ENCODE results near the gene SFXN5.
"Not testable (repeated sequence)": the region's sequence is repeated elsewhere in the genome, so short reads cannot be mapped to it uniquely, and the experiment has no call there.

Gene SFXN5

GRCh38 chr2:72917877-72918553 is 153.5 kb downstream of the SFXN5 start:
- H3K4me1 Mint-ChIP-seq (ENCODE audit: low read depth), result peaks cover 13% of the 10 kb centered on the region
- no peak overlapping the region for H3K4me3 Mint-ChIP-seq
- peaks cover 84% of the 10 kb centered on the region for H3K27me3 Mint-ChIP-seq (ENCODE audit: low read depth)
- H3K27ac Mint-ChIP-seq, result no peak overlapping the region
- H3K9me3 Mint-ChIP-seq, result no peaks in the 10 kb centered on the region
- peaks cover 2% of the 10 kb centered on the region for H3K36me3 Mint-ChIP-seq (ENCODE audit: low read depth)

GRCh38 chr2:72917138-72917876 is 154.2 kb downstream of the SFXN5 start, which contains the start of gene EMX1:
Gene EMX1, plus strand, starts transcription at chr2:72917519. Its CDS starts 334 bp downstream, at chr2:72917853.
- H3K36me3 Mint-ChIP-seq (ENCODE audit: low read depth), result peaks cover 2% of the 10 kb centered on the region
- peak within 1 kb of the TSS; percentile 20 for H3K27ac Mint-ChIP-seq
- no peaks in the 10 kb centered on the region for H3K9me3 Mint-ChIP-seq
- H3K4me1 Mint-ChIP-seq (ENCODE audit: low read depth), result peaks cover 13% of the 10 kb centered on the region
- peaks cover 82% of the 10 kb centered on the region for H3K27me3 Mint-ChIP-seq (ENCODE audit: low read depth)
- H3K4me3 Mint-ChIP-seq, result peak within 1 kb of the TSS; percentile 51

- H3K27me3 Mint-ChIP-seq (ENCODE audit: low read depth), result peaks cover 82% of the 10 kb centered on the region
- no peaks in the 10 kb centered on the region for H3K9me3 Mint-ChIP-seq
- H3K27ac Mint-ChIP-seq, result peak overlapping the region; percentile 20
- peaks cover 13% of the 10 kb centered on the region for H3K4me1 Mint-ChIP-seq (ENCODE audit: low read depth)
- peaks cover 2% of the 10 kb centered on the region for H3K36me3 Mint-ChIP-seq (ENCODE audit: low read depth)
- peak overlapping the region; percentile 51 for H3K4me3 Mint-ChIP-seq
Observed at GRCh38 chr2:72916743-72917137, 154.8 kb downstream of the SFXN5 start.

DNA sequence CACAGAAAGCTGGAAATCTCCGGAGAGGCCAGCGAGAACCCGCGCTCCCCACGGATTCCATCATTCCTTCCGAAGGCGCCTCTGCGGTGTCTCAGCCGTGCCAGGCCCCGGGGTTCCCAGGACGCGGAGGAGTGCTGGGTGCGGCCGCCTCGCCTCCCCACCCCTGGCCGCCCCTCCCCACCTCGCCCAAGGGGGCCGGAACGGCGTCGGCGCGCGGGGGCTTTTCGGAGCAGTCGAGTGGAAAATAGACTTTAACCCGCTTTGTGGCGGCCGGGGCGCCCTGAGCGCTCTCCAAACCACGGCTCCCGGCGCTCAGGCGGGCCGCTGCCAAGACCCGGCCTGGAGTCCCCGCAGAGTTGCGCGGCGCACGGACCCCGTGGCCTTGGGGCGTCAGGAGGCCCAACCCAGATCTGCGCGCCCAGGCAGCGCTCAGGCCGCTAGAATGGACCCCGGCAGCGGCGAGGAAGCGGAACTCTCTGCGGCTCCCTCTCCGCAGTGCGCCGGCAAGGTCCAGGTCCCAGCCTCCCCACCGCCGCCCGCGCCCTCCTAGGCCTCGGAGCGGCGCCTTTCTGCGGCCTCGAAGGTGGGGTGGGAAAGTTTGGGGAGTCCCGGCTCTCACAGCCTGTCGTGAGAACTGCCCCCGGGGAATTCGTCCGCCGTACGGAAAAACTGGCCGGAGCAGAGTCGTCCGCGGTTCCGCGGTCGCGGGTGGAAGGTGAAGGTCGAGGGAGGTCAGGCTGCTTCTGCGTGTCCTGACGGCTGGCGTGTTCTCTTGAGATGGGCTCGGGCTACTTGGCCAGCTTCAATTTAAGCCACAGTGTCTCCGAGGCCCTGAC is 155.4 kb downstream of the SFXN5 start:
- no peaks in the 10 kb centered on the region for H3K9me3 Mint-ChIP-seq
- H3K27me3 Mint-ChIP-seq (ENCODE audit: low read depth), result peaks cover 82% of the 10 kb centered on the region
- H3K4me3 Mint-ChIP-seq, result no peak overlapping the region
- H3K36me3 Mint-ChIP-seq (ENCODE audit: low read depth), result peaks cover 2% of the 10 kb centered on the region
- peaks cover 13% of the 10 kb centered on the region for H3K4me1 Mint-ChIP-seq (ENCODE audit: low read depth)
- H3K27ac Mint-ChIP-seq, result no peak overlapping the region

DNA sequence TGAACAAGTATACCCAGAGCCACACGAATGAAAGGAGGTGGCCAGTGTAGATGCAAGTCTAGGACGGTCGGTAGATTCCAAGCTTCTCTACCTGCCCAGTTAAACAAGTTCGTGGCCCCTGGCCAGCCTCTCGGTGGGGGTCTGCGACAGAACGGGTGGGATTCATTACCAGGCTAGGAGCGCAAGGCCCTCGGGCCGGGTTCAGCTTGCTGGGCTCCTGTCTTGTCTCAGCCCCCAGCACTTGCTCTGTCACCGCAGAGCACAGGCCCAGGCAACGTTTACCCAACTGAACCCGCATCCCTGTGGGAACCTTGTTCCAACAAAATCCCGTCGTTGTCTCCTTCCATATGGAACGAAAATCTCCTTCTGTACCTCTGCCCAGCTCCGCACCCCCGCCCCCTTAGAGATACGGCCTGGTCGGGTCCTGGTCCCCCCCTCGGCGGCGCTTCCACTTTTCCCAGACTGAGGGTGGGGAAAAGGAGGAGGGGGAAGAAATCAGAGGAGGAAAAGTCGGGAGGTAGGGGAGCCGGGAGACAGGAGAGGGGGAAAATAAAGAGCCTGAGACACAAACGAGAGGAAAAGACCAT is 156.1 kb downstream of the SFXN5 start:
- Mint-ChIP-seq H3K36me3 (ENCODE audit: low read depth) (peaks cover 2% of the 10 kb centered on the region), H3K4me1 (ENCODE audit: low read depth) (peaks cover 13% of the 10 kb centered on the region), H3K4me3 (no peak overlapping the region), H3K9me3 (no peaks in the 10 kb centered on the region), H3K27ac (peak overlapping the region; percentile 34), H3K27me3 (ENCODE audit: low read depth) (peaks cover 75% of the 10 kb centered on the region)

DNA sequence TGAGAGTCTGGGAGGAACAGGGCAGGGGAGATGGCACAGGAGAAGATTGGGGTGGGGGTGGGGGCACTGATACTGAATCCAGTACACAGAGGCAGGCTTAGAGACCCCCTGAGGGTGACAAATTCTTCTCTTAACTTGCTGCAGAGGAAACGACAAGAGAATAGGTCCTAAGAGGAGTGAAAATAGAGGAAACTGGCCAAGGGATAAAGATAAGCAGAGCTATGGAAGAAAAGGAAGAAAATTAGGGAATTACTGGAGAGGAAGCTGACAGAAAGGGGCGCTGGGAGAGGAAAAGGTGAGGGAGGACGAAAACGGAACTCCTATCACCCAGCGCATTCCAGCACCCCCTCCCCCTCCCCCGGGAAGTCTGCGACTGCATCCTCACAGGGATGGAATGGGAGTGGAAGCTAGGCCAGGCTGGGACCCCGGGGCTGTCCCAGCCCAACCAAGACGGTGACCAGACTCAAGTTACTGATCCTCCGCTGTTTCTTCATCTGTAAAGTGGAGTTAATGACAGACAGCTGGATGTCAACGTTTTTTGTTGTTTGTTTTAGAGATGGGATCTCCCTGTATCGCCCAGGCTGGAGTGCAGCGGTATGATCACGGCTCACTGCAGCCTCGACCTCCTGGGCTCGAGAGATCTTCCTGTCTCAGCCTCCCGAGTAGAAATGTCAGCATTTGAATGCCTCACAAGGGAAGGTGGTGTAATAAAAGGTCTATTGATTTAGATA is 156.8 kb downstream of the SFXN5 start:
- peaks cover 2% of the 10 kb centered on the region for H3K36me3 Mint-ChIP-seq (ENCODE audit: low read depth)
- H3K4me1 Mint-ChIP-seq (ENCODE audit: low read depth), result peaks cover 13% of the 10 kb centered on the region
- H3K4me3 Mint-ChIP-seq, result no peak overlapping the region
- no peaks in the 10 kb centered on the region for H3K9me3 Mint-ChIP-seq
- H3K27ac Mint-ChIP-seq, result peak overlapping the region; percentile 34
- H3K27me3 Mint-ChIP-seq (ENCODE audit: low read depth), result peaks cover 68% of the 10 kb centered on the region

DNA sequence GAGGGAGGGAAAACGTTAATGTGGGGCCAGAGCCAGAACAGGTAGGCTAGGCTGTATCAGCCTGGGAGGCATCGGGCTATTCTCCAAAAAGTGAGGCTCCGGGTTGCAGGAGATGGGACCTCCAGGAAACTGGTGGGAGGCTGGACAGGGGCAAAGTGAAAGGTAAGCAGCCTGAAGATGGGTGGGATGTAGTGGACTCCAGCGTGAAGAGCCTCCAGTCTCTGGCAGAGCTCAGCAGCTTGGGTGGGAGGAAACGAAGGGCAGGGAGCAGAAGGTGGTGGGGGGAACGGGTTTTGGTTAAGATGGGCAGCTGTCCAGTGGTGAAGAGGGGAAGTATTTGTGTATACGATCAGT is 157.3 kb downstream of the SFXN5 start:
- Mint-ChIP-seq H3K4me1 (ENCODE audit: low read depth) (peaks cover 10% of the 10 kb centered on the region), H3K27me3 (ENCODE audit: low read depth) (peaks cover 67% of the 10 kb centered on the region), H3K9me3 (no peaks in the 10 kb centered on the region), H3K27ac (peak overlapping the region; percentile 26), H3K4me3 (no peak overlapping the region), H3K36me3 (ENCODE audit: low read depth) (peaks cover 2% of the 10 kb centered on the region)

GRCh38 chr2:72913486-72914205 is 157.9 kb downstream of the SFXN5 start:
- Mint-ChIP-seq H3K27ac (no peak overlapping the region), H3K9me3 (no peaks in the 10 kb centered on the region), H3K4me3 (no peak overlapping the region), H3K36me3 (ENCODE audit: low read depth) (peaks cover 2% of the 10 kb centered on the region), H3K4me1 (ENCODE audit: low read depth) (peaks cover 10% of the 10 kb centered on the region), H3K27me3 (ENCODE audit: low read depth) (peaks cover 64% of the 10 kb centered on the region)

- H3K4me3 Mint-ChIP-seq, result no peak overlapping the region
- peaks cover 2% of the 10 kb centered on the region for H3K36me3 Mint-ChIP-seq (ENCODE audit: low read depth)
- H3K27ac Mint-ChIP-seq, result no peak overlapping the region
- H3K4me1 Mint-ChIP-seq (ENCODE audit: low read depth), result peaks cover 6% of the 10 kb centered on the region
- peaks cover 67% of the 10 kb centered on the region for H3K27me3 Mint-ChIP-seq (ENCODE audit: low read depth)
- no peaks in the 10 kb centered on the region for H3K9me3 Mint-ChIP-seq
Observed at GRCh38 chr2:72911256-72911655, 160.3 kb downstream of the SFXN5 start.

DNA sequence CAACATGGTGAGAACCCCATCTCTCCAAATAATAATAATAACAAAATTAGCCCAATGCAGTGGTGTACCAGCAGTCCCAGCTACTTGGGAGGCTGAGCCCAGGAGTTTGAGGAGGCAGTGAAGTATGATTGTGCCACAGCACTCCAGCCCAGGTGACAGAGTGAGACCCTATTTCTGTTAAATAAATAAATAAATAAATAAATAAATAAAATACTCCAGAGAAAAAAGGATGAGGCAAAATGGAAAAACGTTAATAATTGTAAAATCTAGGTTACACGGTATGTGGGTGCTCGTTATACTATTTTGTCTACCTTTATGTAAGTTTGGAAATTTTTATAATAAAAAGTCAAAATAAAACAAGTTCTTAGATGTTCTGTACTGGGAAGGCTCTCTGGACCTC is 162.8 kb downstream of the SFXN5 start:
- Mint-ChIP-seq H3K27me3 (ENCODE audit: low read depth) (peaks cover 70% of the 10 kb centered on the region), H3K4me3 (no peak overlapping the region), H3K27ac (no peak overlapping the region)

GRCh38 chr2:72907369-72907768 is 164.1 kb downstream of the SFXN5 start:
- H3K4me1 Mint-ChIP-seq (ENCODE audit: low read depth); H3K9me3 Mint-ChIP-seq: not testable (repeated sequence)
- peaks cover 72% of the 10 kb centered on the region for H3K27me3 Mint-ChIP-seq (ENCODE audit: low read depth)

More for the DNA sequence above, 162.8 kb downstream of the SFXN5 start:
- H3K9me3 Mint-ChIP-seq, result no peaks in the 10 kb centered on the region
- peaks cover 2% of the 10 kb centered on the region for H3K4me1 Mint-ChIP-seq (ENCODE audit: low read depth)
- no peaks in the 10 kb centered on the region for H3K36me3 Mint-ChIP-seq (ENCODE audit: low read depth)

GRCh38 chr2:72901426-72901825 is 170.1 kb downstream of the SFXN5 start:
- Mint-ChIP-seq H3K9me3 (no peaks in the 10 kb centered on the region), H3K4me3 (no peak overlapping the region), H3K27ac (no peak overlapping the region), H3K36me3 (ENCODE audit: low read depth) (no peaks in the 10 kb centered on the region), H3K27me3 (ENCODE audit: low read depth) (peaks cover 80% of the 10 kb centered on the region), H3K4me1 (ENCODE audit: low read depth) (no peaks in the 10 kb centered on the region)

More at GRCh38 chr2:72907369-72907768, 164.1 kb downstream of the SFXN5 start:
- H3K4me3 Mint-ChIP-seq; H3K27ac Mint-ChIP-seq; H3K36me3 Mint-ChIP-seq (ENCODE audit: low read depth): not testable (repeated sequence)

DNA sequence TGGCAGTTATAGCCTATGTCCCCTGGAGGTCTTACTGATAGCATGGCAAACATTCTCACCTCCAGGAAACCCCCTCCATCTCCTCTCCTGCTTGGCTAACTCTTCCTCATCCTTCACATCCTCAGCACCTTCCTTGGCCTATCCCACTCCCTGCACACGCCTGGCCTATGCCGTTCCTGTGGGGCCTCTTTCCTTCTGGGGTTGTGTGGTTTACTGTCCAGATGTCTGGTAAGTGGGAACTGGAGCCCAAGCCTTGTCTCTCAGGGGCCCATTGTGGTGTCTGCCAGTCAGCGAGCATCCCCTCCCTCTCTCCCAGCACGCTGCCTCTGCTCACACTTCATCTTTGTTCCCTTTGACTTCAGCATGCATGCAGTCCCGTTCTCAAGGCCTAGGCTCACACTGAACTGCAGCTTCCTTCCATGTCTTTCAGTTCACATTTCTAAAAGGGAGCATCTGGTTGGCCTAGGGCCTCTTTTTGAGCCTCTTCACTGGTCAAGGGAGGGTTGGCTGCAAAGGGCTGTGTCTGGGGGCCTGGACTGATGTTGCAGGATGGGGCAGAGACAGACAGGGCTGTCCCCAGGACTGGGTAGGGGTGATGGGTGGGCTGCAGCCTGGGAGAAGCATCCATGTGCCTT is 171.2 kb downstream of the SFXN5 start:
- Mint-ChIP-seq H3K36me3 (ENCODE audit: low read depth) (no peaks in the 10 kb centered on the region), H3K27ac (no peak overlapping the region), H3K27me3 (ENCODE audit: low read depth) (peaks cover 75% of the 10 kb centered on the region), H3K4me3 (no peak overlapping the region), H3K9me3 (no peaks in the 10 kb centered on the region), H3K4me1 (ENCODE audit: low read depth) (peaks cover 2% of the 10 kb centered on the region)
